ENCODE data around the gene MMP23B.
"Not testable (repeated sequence)": the region's sequence is repeated elsewhere in the genome, so short reads cannot be mapped to it uniquely, and the experiment has no call there.

The MMP23B gene

DNA sequence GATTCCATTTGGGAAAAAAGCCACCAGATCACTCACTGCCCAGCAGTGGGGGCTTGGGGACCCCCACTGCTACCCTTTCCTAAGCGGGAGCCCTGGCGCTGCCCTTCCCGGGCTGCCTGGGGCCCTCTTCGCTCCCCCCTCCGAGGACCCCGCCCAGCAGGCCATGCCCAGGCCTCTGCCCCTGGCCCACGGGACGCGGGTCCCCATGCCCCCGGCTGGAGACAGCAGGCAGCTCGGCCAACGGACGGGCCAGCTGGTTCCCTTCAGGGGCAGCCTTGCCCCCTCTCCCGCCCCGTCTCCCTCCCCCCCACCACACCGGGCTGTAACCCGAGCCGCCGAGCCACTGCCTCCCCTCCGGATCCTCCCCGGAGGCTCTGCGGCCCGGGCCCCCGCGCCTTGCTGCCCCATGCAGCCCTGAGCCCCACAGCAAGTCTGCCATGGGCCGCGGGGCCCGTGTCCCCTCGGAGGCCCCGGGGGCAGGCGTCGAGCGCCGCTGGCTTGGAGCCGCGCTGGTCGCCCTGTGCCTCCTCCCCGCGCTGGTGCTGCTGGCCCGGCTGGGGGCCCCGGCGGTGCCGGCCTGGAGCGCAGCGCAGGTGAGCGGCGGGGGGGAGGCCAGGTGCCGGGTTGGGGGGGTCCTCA is at the start of gene MMP23B:
Gene MMP23B (plus strand): TSS at position 392 of the 639 bp plus-strand sequence. CDS start 46 bp downstream, at position 438.
- H3K4me3 ChIP-seq (ENCODE audit: low read depth, low read length) = no peak within 1 kb of the TSS
- in situ Hi-C loops (cut with HindIII; ENCODE audit: low sequenced_read_pairs) = no loop called here
- DNase-seq (ENCODE audit: low read depth, low spot score) = no peak
- TF ChIP-seq, protein P1, sequence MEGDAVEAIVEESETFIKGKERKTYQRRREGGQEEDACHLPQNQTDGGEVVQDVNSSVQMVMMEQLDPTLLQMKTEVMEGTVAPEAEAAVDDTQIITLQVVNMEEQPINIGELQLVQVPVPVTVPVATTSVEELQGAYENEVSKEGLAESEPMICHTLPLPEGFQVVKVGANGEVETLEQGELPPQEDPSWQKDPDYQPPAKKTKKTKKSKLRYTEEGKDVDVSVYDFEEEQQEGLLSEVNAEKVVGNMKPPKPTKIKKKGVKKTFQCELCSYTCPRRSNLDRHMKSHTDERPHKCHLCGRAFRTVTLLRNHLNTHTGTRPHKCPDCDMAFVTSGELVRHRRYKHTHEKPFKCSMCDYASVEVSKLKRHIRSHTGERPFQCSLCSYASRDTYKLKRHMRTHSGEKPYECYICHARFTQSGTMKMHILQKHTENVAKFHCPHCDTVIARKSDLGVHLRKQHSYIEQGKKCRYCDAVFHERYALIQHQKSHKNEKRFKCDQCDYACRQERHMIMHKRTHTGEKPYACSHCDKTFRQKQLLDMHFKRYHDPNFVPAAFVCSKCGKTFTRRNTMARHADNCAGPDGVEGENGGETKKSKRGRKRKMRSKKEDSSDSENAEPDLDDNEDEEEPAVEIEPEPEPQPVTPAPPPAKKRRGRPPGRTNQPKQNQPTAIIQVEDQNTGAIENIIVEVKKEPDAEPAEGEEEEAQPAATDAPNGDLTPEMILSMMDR (IDR thresholded peaks at IDR 0.05; ENCODE audit: low read depth, low read length) = no peak

DNA sequence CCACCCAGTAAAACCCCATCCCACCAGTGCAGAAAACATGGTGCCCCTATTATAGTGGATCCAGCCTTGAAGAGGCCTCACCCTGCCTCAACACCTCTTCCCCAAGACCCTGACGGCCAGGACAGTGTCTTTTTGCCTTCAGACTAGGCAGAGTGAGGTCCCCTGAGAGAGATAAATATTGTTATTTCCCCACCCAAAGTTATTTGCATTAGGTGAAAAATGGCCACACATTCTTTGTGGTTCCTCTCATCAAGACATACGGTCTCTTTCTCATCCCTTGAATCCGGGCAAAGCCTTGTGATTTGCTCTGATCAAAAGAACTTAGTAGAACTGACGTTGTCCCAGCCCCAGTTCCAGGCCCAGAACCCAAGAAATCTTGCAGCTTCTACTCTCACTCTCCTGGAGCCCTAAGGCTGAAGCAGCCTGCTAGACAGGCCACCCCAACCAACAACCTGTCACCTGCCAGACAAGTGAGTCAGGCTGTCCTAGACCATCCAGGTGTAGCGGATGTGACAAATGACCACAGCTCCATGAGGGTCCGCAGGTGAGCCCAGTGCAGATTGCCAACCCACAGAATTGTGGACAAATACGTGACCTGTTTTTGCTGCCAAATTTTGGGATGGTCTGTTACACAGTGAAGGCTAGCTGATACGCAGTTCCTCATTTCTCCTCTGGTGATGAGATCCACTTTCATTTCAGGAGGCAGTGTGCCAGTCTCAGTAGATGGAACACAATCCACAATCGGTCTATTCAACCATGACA is 49.2 kb upstream of the MMP23B start:
- DNase-seq (ENCODE audit: low read depth, low spot score) = no peak
- H3K4me3 ChIP-seq (ENCODE audit: low read depth, low read length) = no peak overlapping the region
- in situ Hi-C loops (cut with HindIII; ENCODE audit: low sequenced_read_pairs) = no loop called here
- TF ChIP-seq, protein P1 (IDR thresholded peaks at IDR 0.05; ENCODE audit: low read depth, low read length) = no peak

DNA sequence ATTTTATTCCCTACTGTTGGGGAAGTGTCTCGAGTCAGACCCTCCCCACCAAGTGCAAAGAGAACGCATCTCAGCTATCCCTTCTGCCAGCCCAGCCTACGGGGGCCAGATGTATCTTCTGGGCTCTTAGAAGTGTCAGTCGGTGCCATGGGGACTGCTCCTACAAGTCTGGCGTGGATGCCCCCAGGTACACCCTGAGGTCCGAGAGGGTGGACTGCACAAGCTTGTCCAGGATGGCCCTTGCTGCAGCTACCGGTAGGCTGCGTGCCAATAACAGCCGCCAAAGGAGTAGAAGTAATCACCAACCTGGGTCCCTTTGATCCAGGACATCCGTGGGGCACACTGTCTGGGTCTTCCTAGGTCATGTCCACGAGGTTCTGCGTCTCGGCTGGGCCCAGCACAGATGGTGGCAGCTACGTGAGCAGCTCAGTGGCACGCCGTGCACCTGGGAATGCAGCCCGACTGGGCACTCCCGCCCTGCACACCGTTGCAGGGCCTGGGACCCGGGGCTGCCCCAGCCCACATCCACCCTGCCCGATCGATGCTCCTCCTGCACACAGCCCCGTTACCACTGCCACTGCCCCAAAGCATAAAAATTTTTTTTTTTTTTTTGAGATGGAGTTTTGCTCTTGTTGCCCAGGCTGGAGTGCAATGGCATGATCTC is 48.5 kb upstream of the MMP23B start:
- DNase-seq (ENCODE audit: low read depth, low spot score) = no peak
- in situ Hi-C loops (cut with HindIII; ENCODE audit: low sequenced_read_pairs) = no loop called here
- no peak overlapping the region for H3K4me3 ChIP-seq (ENCODE audit: low read depth, low read length)
- TF ChIP-seq, protein P1 (IDR thresholded peaks at IDR 0.05; ENCODE audit: low read depth, low read length) = no peak

DNA sequence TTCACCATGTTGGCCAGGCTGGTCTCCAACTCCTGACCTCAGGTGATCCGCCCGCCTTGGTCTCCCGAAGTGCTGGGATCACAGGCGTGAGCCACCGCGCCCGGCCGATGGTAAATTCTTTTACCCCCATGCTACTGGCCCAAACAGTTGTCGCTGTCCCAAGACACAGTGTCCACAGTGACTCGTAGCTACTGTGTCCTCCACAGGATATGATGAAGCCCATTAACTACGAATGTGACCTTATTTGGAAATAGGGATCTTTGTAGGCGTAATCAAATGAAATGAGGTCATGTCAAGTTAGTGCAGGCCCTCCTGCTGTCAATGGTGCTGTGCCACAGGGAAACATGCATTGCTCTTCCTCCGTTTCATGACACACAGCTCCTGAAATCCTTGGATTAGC is 40.5 kb upstream of the MMP23B start:
- DNase-seq (ENCODE audit: low read depth, low spot score) = no peak
- in situ Hi-C loops (cut with HindIII; ENCODE audit: low sequenced_read_pairs) = no loop called here
- H3K4me3 ChIP-seq (ENCODE audit: low read depth, low read length) = no peak overlapping the region
- TF ChIP-seq, protein P1 (IDR thresholded peaks at IDR 0.05; ENCODE audit: low read depth, low read length) = no peak

DNA sequence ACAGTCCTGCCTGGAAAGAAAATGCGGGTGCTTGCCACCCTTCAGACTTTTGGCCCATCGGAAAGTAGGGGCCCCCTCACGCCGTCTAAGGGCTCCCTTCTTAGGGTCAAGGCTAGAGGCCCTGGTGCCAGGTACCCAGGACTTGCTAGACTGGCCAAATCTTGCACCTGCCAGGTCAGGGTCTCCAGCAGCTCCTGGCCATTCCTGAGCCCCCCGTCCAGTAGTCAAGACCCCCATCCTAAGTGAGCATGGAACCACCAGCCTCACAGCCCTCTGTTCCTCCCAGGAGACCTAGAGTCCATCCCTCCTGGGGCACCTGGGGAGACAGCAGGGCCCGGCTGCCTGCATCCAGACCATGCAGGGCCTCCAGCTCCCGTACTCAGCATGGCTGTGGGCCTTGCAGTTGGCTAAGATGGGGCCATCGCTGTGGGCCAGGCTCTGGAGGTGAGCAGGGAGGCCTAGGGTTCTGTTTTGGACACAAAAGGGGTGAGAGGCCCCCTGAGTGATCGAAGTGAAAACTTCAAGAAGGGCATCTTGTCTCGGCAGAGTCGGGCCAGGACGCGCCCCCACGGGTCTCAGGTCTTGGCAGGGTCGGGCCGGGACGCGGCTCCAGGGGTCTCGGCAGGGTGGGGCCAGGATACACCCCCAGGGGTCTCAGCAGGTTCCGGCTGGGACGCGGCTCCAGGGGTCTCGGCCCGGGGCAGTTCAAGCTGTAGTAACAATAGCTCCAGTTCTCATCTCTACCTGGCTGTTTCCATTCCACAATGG is 38.0 kb upstream of the MMP23B start:
- TF ChIP-seq, protein P1 (IDR thresholded peaks at IDR 0.05; ENCODE audit: low read depth, low read length) = no peak
- in situ Hi-C loops (cut with HindIII; ENCODE audit: low sequenced_read_pairs) = no loop called here
- H3K4me3 ChIP-seq (ENCODE audit: low read depth, low read length) = no peak overlapping the region
- DNase-seq (ENCODE audit: low read depth, low spot score) = no peak

DNA sequence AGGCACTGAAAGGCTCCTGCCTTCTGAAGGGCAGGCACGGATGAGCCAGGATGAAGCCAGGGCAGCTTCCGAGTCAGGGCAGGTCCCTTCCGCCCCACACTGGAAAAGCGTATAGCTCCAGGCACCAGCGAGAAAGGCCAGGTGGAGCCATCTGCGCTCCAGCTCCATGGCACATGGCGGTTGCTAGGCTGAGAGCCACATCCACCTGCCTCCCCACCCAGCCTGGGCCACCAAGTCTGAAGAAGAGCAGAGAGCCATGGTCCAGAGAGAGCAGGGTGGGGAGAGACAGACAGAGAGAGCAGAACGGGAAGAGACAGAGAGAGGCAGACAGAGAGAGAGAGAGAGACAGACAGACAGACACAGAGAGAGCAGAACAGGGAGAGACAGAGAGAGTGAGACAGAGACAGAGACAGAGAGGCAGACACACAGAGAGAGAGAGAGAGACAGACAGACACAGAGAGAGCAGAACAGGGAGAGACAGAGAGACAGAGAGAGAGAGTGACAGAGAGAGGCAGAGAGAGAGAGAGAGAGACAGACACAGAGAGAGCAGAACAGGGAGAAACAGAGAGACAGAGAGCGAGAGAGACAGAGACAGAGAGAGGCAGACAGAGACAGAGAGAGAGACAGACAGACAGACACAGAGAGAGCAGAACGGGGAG is 37.2 kb upstream of the MMP23B start:
- TF ChIP-seq, protein P1 (IDR thresholded peaks at IDR 0.05; ENCODE audit: low read depth, low read length) = no peak
- DNase-seq (ENCODE audit: low read depth, low spot score) = no peak
- no peak overlapping the region for H3K4me3 ChIP-seq (ENCODE audit: low read depth, low read length)
- in situ Hi-C loops (cut with HindIII; ENCODE audit: low sequenced_read_pairs) = no loop called here

DNA sequence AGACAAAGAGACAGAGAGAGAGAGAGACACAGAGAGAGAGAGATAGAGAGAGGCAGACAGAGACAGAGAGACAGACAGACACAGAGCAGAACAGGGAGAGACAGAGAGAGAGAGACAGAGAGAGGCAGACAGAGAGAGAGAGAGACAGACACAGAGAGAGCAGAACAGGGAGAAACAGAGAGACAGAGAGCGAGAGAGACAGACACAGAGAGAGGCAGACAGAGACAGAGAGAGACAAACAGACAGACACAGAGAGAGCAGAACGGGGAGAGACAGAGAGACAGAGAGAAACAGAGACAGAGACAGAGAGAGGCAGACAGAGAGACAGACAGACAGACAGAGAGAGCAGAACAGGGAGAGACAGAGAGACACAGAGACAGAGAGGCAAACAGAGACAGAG is 36.6 kb upstream of the MMP23B start:
- in situ Hi-C loops (cut with HindIII; ENCODE audit: low sequenced_read_pairs); DNase-seq (ENCODE audit: low read depth, low spot score); H3K4me3 ChIP-seq (ENCODE audit: low read depth, low read length): not testable (repeated sequence)
